HepG2 (cell line): ENCODE measurements around the gene RARS1. TPM values are rescaled to one million over a fixed set of nuclear protein-coding genes. Genes with fewer than 3 reads are reported as not detected.
A peak's percentile ranks its signal among the peaks of the same experiment; 100 is the strongest.

Source experiments
- ARNTL ChIP-seq: sonication (generic); formaldehyde crosslinking; IDR thresholded peaks from 2 replicates; pipeline ENCODE4 v1.4.0; 2020; ENCODE audit warnings: mild to moderate bottlenecking, missing genetic modification reagents
- CHD2 ChIP-seq: IDR thresholded peaks from 2 replicates; pipeline ENCODE4 v1.6.1; 2011; ENCODE audit warnings: low read depth, low read length, improper control_type of control experiment
- GABPB1 ChIP-seq: IDR thresholded peaks from 2 replicates; pipeline ENCODE4 v1.6.1; 2016; ENCODE audit warnings: mild to moderate bottlenecking, missing genetic modification reagents, moderate library complexity, missing compliant biosample characterization
- HES4 ChIP-seq: sonication (generic); formaldehyde crosslinking; IDR thresholded peaks from 2 replicates; pipeline ENCODE4 v1.9.0; 2021; ENCODE audit warnings: mild to moderate bottlenecking, missing genetic modification reagents, borderline replicate concordance
- KDM6A ChIP-seq: IDR thresholded peaks from 2 replicates; pipeline ENCODE4 v1.6.1; 2016; ENCODE audit warnings: low read depth
- KLF6 ChIP-seq: IDR thresholded peaks from 2 replicates; pipeline ENCODE4 v1.8.0; 2016; ENCODE audit warnings: missing biosample characterization, missing genetic modification reagents
- MBD4 ChIP-seq: IDR thresholded peaks from 2 replicates; pipeline ENCODE4 v1.6.1; 2012; ENCODE audit warnings: low read length, inconsistent platforms, borderline replicate concordance
- PHF20 ChIP-seq: sonication (generic); formaldehyde crosslinking; IDR thresholded peaks from 2 replicates; pipeline ENCODE4 v1.5.0; 2020; ENCODE audit warnings: mild to moderate bottlenecking, missing genetic modification reagents
- PRMT3 ChIP-seq: sonication (generic); formaldehyde crosslinking; IDR thresholded peaks from 2 replicates; pipeline ENCODE4 v1.8.1; 2022; ENCODE audit warnings: low read depth, mild to moderate bottlenecking, moderate library complexity, missing genetic modification reagents, borderline replicate concordance
- SALL1 ChIP-seq: sonication (generic); formaldehyde crosslinking; IDR thresholded peaks from 2 replicates; pipeline ENCODE4 v1.8.0; 2022; ENCODE audit warnings: mild to moderate bottlenecking, missing genetic modification reagents
- SRY ChIP-seq: sonication (generic); formaldehyde crosslinking; IDR thresholded peaks from 2 replicates; pipeline ENCODE4 v1.8.0; 2022; ENCODE audit warnings: mild to moderate bottlenecking, missing genetic modification reagents
- ZC3H13 ChIP-seq: sonication (generic); formaldehyde crosslinking; IDR thresholded peaks from 2 replicates; pipeline ENCODE4 v1.8.1; 2023; ENCODE audit warnings: mild to moderate bottlenecking, missing genetic modification reagents, moderate library complexity
- ZNF180 ChIP-seq: sonication (generic); formaldehyde crosslinking; IDR thresholded peaks from 2 replicates; pipeline ENCODE4 v1.4.0; 2020; ENCODE audit warnings: low read depth, missing genetic modification reagents, borderline replicate concordance
- ZNF230 ChIP-seq: sonication (generic); formaldehyde crosslinking; IDR thresholded peaks from 2 replicates; pipeline ENCODE4 v1.4.0; 2020; ENCODE audit warnings: mild to moderate bottlenecking, missing genetic modification reagents
- ZNF263 ChIP-seq: sonication (generic); formaldehyde crosslinking; IDR thresholded peaks from 2 replicates; pipeline ENCODE4 v1.4.0; 2020; ENCODE audit warnings: missing genetic modification reagents
- ZNF432 ChIP-seq: sonication (generic); formaldehyde crosslinking; IDR thresholded peaks from 2 replicates; pipeline ENCODE4 v1.5.0; 2020; ENCODE audit warnings: missing genetic modification reagents, mild to moderate bottlenecking, borderline replicate concordance
- ZNF709 ChIP-seq: sonication (generic); formaldehyde crosslinking; IDR thresholded peaks from 2 replicates; pipeline ENCODE4 v1.5.0; 2020; ENCODE audit warnings: mild to moderate bottlenecking, missing genetic modification reagents
- ZNF773 ChIP-seq: sonication (generic); formaldehyde crosslinking; IDR thresholded peaks from 2 replicates; pipeline ENCODE4 v1.4.0; 2020; ENCODE audit warnings: missing genetic modification reagents, borderline replicate concordance
- ZNF839 ChIP-seq: sonication (generic); formaldehyde crosslinking; IDR thresholded peaks from 2 replicates; pipeline ENCODE4 v1.4.0; 2020; ENCODE audit warnings: missing genetic modification reagents, mild to moderate bottlenecking, borderline replicate concordance
- polyA plus RNA-seq, 8 experiments: library from polyadenylated mRNA; depleted of rRNA in 3 of 8; stranded (reverse) in 7 of 8; unstranded in 1 of 8; fragments of >200 nt; fragmentation: Illumina TruSeq in 4 of 8; extraction: Trizol in 4 of 8; gene quantifications; 2 replicates each; pipeline versions ENCODE4 v1.2.1 to v1.2.3, GENCODE V29; 2011 to 2016; ENCODE audit warnings: low read depth in 4 of 8, missing spikeins in 1 of 8, mixed read lengths in 1 of 8; ENCODE audit not compliant: insufficient read depth in 1 of 8
- total RNA-seq, 5 experiments: library from RNA; depleted of rRNA; stranded (reverse); fragments of >200 nt; fragmentation: Illumina TruSeq; extraction: Trizol; gene quantifications; 2 replicates each; pipeline ENCODE4 v1.2.3, GENCODE V29; 2016; ENCODE audit warnings: low read depth in 1 of 5
- TF ChIP-seq, protein P1 (sequence below): sonication (generic); formaldehyde crosslinking; IDR thresholded peaks from 2 replicates; pipeline ENCODE4 v1.4.0; 2020; ENCODE audit warnings: mild to moderate bottlenecking, missing genetic modification reagents
- TF ChIP-seq, protein P2 (sequence below): IDR thresholded peaks from 2 replicates; pipeline ENCODE4 v1.6.1; 2016; ENCODE audit warnings: low read depth, control low read depth
- TF ChIP-seq, protein P3 (sequence below): IDR thresholded peaks from 2 replicates; pipeline ENCODE4 v1.6.1; 2012; ENCODE audit warnings: low read depth, low read length, improper control_type of control experiment

Gene RARS1
- total and polyA plus RNA-seq, 2 of the 13 experiments (the other 11 are each of a cell fraction or from before 2014, with no cell fraction given) = 54.6 to 170 TPM

DNA sequence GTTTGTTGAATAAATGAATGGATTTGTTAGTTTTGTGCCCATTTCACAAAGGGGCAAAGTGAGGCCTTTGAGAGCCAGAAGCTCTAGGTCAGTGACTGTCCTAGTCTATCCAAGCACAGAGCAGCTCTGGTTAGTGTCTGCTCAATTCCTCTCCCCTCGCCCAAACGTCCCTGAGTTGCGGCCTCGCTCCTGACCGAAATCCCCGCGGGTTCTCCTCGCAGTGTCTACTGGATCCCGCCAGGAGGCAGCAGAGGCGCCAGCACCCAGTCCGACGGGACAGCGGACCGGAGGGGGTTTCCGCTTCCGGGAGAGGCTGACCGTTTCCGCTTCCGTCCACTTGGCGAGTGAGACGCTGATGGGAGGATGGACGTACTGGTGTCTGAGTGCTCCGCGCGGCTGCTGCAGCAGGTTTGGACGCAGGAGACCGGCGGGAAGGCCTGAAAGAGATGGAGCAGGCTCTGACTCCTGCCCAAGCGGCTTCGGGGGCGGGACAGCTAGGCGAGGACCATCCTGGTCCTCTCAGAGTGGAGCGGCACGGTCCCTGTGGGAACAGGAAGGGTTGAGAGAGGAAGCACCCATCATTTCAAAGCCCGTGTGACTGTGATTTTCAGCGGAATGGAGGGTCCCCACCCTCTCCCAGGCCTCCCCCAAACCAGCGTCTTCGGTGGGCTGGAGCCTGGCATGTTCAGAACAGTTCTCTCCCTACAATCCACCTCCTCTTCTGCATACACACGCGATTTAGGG lies at the start of gene RARS1 (continued):
- TF ChIP-seq ZNF839 (CRISPR knock-in tag) (no peak), KLF6 (CRISPR knock-in tag) (peak; percentile 57), MBD4 (no peak), ZC3H13 (CRISPR knock-in tag) (peak; percentile 84; the same call in 1 of the 2 replicates), ZNF432 (CRISPR knock-in tag) (no peak), SALL1 (CRISPR knock-in tag) (peak; percentile 90), CHD2 (no peak), SRY (no peak; the same call in 1 of the 2 replicates), ZNF773 (CRISPR knock-in tag) (0 out of 2 replicates have a peak, but pooled peaks have one; percentile 68), KDM6A (CRISPR knock-in tag) (no peak), ZNF709 (peak; percentile 71), PRMT3 (peak; percentile 59; the same call in 1 of the 2 replicates), ZNF263 (CRISPR knock-in tag) (peak; percentile 96), PHF20 (CRISPR knock-in tag) (peak; percentile 98), HES4 (CRISPR knock-in tag) (no peak; the same call in 1 of the 2 replicates), ARNTL (CRISPR knock-in tag) (no peak), ZNF230 (CRISPR knock-in tag) (0 out of 2 replicates have a peak, but pooled peaks have one; percentile 46), GABPB1 (CRISPR knock-in tag) (peak; percentile 100), ZNF180 (no peak)
- TF ChIP-seq, protein P1, sequence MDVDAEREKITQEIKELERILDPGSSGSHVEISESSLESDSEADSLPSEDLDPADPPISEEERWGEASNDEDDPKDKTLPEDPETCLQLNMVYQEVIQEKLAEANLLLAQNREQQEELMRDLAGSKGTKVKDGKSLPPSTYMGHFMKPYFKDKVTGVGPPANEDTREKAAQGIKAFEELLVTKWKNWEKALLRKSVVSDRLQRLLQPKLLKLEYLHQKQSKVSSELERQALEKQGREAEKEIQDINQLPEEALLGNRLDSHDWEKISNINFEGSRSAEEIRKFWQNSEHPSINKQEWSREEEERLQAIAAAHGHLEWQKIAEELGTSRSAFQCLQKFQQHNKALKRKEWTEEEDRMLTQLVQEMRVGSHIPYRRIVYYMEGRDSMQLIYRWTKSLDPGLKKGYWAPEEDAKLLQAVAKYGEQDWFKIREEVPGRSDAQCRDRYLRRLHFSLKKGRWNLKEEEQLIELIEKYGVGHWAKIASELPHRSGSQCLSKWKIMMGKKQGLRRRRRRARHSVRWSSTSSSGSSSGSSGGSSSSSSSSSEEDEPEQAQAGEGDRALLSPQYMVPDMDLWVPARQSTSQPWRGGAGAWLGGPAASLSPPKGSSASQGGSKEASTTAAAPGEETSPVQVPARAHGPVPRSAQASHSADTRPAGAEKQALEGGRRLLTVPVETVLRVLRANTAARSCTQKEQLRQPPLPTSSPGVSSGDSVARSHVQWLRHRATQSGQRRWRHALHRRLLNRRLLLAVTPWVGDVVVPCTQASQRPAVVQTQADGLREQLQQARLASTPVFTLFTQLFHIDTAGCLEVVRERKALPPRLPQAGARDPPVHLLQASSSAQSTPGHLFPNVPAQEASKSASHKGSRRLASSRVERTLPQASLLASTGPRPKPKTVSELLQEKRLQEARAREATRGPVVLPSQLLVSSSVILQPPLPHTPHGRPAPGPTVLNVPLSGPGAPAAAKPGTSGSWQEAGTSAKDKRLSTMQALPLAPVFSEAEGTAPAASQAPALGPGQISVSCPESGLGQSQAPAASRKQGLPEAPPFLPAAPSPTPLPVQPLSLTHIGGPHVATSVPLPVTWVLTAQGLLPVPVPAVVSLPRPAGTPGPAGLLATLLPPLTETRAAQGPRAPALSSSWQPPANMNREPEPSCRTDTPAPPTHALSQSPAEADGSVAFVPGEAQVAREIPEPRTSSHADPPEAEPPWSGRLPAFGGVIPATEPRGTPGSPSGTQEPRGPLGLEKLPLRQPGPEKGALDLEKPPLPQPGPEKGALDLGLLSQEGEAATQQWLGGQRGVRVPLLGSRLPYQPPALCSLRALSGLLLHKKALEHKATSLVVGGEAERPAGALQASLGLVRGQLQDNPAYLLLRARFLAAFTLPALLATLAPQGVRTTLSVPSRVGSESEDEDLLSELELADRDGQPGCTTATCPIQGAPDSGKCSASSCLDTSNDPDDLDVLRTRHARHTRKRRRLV (CRISPR knock-in tag) = 0 out of 2 replicates have a peak, but pooled peaks have one; percentile 42
- TF ChIP-seq, protein P2, sequence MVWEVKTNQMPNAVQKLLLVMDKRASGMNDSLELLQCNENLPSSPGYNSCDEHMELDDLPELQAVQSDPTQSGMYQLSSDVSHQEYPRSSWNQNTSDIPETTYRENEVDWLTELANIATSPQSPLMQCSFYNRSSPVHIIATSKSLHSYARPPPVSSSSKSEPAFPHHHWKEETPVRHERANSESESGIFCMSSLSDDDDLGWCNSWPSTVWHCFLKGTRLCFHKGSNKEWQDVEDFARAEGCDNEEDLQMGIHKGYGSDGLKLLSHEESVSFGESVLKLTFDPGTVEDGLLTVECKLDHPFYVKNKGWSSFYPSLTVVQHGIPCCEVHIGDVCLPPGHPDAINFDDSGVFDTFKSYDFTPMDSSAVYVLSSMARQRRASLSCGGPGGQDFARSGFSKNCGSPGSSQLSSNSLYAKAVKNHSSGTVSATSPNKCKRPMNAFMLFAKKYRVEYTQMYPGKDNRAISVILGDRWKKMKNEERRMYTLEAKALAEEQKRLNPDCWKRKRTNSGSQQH (CRISPR knock-in tag) = peak; percentile 92; the same call in 1 of the 2 replicates
- TF ChIP-seq, protein P3, sequence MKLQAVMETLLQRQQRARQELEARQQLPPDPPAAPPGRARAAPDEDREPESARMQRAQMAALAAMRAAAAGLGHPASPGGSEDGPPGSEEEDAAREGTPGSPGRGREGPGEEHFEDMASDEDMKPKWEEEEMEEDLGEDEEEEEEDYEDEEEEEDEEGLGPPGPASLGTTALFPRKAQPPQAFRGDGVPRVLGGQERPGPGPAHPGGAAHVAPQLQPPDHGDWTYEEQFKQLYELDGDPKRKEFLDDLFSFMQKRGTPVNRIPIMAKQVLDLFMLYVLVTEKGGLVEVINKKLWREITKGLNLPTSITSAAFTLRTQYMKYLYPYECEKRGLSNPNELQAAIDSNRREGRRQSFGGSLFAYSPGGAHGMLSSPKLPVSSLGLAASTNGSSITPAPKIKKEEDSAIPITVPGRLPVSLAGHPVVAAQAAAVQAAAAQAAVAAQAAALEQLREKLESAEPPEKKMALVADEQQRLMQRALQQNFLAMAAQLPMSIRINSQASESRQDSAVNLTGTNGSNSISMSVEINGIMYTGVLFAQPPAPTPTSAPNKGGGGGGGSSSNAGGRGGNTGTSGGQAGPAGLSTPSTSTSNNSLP = no peak
